OCI-LY1 (cell line): ENCODE measurements around the gene SDK1.

Experiments used
- EZH2 ChIP-seq: fragments of 200-600 bp; sonication (generic), shearing (Covaris generic); IDR thresholded peaks from 2 replicates; pipeline ENCODE4 v1.8.0; 2017; ENCODE audit warnings: borderline replicate concordance, mixed run types, mild to moderate bottlenecking, antibody characterized with exemption, low read length, moderate library complexity, mixed read lengths
- TF ChIP-seq, protein P1 (sequence below): fragments of 200-600 bp; sonication (generic), shearing (Covaris generic); IDR thresholded peaks from 2 replicates; pipeline ENCODE4 v1.5.1; 2017; ENCODE audit warnings: mild to moderate bottlenecking, antibody characterized with exemption, low read length, moderate library complexity, mixed read lengths

GRCh38 chr7:3953133-3953532 lies 652.1 kb downstream of the SDK1 start:
- TF ChIP-seq, protein P1, sequence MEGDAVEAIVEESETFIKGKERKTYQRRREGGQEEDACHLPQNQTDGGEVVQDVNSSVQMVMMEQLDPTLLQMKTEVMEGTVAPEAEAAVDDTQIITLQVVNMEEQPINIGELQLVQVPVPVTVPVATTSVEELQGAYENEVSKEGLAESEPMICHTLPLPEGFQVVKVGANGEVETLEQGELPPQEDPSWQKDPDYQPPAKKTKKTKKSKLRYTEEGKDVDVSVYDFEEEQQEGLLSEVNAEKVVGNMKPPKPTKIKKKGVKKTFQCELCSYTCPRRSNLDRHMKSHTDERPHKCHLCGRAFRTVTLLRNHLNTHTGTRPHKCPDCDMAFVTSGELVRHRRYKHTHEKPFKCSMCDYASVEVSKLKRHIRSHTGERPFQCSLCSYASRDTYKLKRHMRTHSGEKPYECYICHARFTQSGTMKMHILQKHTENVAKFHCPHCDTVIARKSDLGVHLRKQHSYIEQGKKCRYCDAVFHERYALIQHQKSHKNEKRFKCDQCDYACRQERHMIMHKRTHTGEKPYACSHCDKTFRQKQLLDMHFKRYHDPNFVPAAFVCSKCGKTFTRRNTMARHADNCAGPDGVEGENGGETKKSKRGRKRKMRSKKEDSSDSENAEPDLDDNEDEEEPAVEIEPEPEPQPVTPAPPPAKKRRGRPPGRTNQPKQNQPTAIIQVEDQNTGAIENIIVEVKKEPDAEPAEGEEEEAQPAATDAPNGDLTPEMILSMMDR = no peak
- TF ChIP-seq EZH2 = no peak
